GM21528 (cell line): ENCODE measurements around the gene TMEM45A.
"Not testable (repeated sequence)": the region's sequence is repeated elsewhere in the genome, so short reads cannot be mapped to it uniquely, and the experiment has no call there.

Experiments
- ATAC-seq: cut with Tn5 transposase; IDR thresholded peaks from one replicate; pipeline ENCODE4 v1.9.1; 2021; ENCODE audit warnings: mild to moderate bottlenecking, moderate library complexity; ENCODE audit not compliant: unreplicated experiment, low FRiP score

Gene TMEM45A

DNA sequence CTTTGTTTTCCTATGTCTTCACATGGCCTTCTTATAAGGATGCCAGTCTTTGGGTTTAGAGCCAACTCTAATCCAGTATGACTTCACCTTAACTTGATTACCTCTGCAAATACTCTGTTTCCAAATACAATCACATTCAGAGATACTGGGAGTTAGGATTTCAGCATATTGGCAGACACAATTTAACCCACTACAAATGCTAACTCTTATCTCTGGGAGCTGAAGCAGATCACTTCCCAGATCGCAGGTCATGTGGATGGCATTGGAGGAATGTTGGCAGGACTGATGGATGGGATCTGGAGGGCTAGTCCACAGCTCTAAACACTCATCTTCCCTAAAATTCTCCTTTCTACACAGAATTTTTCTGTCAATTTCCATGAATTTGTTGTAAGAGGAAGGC, 70.8 kb downstream of the TMEM45A start:
- no peak for ATAC-seq

GRCh38 chr3:100563652-100564211, 71.3 kb downstream of the TMEM45A start:
- no peak for ATAC-seq

GRCh38 chr3:100570811-100571210, 78.4 kb downstream of the TMEM45A start:
- no peak for ATAC-seq

DNA sequence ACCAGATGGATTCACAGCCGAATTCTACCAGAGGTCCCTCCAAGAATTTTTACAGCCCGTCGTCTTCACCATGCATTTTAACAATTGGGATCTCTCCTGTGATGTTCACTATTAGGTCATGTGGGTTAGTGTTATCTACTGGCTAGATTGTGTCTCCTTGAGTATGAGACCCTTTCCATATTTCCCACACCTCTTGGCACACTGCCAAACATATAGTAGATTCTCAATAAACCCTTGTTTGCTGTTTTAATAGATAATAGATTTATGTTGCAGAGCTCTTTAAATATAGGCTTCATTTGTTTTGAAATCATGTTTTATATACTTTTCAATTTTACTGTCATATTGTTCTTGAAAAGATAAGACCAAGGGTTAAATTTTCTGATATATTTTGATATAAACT, 82.1 kb downstream of the TMEM45A start:
- ATAC-seq, result no peak

DNA sequence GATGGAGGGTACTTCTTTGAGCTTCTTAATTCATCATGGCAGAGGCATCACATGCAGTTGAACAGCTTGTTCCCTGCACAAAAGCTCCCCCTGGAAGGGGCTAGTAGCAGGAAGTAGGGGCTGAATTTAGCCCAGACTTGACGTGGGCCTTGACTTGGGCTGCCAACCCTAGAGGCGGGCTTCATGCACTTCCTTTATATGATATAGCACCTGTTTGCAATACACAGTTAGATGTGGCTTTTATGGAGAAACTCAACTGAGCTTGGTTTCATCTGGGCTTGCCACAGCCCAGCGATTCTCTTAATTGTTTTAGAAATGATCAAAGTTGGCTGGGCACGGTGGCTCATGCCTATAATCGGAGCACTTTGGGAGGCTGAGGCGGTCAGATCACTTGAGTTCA, 83.3 kb downstream of the TMEM45A start:
- ATAC-seq, result no peak

DNA sequence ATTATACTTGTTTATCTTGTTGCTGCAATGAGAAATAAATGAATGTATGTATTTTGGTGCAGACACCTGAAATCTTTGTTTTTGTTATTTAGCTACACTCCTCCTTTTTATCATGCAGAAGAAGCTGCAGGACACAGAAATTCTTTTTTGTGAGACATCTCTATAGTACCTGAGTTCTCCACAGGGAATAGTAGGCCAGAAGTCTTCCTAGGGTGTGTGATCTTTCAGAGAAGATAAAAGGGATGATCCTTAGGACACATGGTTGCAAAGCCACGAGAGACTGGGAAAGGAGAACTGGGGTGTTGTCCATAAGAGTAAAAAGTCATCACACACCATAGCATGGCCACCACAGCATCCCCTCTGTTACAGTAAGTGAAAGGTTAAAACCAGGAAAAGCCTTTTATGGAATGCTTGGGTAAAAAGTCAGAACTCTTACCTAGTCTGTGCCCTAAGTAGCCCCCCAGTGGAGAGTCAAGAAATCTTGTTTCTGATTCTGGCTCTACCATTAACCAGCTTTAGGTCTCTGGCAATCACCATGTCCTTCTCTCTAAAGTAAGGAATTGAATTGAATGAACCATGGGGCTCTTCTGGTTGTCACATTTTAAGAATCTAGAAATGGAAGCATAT, 85.1 kb downstream of the TMEM45A start:
- no peak for ATAC-seq

- ATAC-seq, result no peak
Measured at GRCh38 chr3:100578646-100579045, 86.2 kb downstream of the TMEM45A start.

DNA sequence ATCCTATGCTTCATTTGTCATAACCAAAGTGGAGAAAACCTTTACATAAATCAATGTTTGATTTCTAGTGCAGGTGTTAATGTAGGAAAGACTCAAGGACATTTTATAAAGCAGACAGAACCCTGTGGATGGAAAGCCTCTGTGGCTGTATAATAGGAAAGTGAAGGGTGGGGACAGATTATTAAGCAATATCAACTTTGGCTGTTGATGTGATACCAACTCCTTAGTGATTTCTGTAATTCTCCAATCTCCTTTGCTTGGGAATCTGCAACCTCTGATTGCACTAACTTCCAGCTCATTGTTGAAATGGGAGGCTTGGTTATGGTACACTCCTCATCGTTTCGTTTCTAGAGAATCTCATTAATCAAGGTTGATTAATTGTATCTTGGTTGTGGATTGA, 87.7 kb downstream of the TMEM45A start:
- no peak for ATAC-seq

DNA sequence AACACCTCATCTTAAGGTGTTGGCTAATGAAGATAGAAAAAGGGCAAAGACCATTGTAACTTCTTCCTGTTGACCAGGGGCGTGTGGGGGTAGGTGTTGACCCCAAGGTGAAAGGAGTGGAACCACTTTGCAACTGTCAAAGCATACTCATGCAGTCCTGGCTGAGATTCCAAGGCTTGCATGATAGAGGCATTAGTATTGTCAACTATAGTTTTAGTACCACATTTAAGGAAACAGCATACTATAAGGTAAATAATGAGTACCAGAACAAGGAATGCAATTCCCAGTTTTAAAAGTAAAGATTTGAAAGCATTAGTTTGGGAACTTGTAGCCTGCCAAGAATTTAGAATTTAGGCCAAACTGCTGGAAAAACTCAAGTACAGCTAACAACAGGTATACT, 89.2 kb downstream of the TMEM45A start:
- no peak for ATAC-seq

GRCh38 chr3:100582157-100582556, 89.7 kb downstream of the TMEM45A start:
- not testable (repeated sequence) for ATAC-seq

DNA sequence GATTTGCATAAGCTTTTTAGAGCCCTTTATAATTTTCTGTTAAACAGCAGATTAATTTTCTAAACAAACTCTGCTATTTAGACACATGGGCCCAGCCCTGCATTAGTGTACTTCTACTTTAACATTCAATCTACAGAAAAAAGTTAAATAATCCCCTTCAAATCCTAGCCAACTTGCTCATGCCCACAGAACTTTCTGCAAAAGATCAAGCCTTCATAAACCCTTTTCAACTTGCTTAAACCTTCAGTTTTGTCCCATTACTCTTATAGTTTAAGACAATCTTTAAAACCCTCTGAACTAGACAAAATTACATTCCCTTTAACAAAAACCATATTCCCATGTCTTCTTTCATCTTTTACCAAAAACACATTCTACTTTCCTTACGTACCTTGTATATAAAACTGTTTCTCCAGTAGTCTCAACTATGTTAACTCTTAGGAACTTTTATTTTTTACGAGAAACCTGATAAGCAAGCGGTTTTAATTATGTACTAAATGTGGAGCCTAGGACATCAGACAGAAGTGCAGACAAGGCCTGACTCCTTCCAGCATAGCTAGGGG, 91.8 kb downstream of the TMEM45A start:
- ATAC-seq, result no peak

DNA sequence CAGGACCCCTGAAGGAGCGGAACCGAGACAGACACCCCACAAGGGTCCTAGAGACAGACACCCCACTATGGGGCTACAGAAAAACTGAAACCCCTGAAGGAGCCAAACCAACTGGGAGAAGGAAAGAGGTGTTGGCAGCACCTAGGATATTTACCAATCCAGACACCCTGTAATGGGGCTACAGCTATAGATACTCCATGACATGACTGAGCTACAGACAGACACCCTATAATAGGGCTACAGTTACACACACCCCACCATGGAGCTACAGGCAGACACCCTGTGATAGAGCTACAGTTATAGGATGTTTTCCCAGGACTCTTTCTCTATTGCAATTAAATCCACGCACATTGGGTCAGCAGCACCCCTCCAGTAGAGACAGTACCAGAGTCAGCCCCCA, 94.4 kb downstream of the TMEM45A start:
- no peak for ATAC-seq

GRCh38 chr3:100588251-100588650, 95.8 kb downstream of the TMEM45A start:
- no peak for ATAC-seq

DNA sequence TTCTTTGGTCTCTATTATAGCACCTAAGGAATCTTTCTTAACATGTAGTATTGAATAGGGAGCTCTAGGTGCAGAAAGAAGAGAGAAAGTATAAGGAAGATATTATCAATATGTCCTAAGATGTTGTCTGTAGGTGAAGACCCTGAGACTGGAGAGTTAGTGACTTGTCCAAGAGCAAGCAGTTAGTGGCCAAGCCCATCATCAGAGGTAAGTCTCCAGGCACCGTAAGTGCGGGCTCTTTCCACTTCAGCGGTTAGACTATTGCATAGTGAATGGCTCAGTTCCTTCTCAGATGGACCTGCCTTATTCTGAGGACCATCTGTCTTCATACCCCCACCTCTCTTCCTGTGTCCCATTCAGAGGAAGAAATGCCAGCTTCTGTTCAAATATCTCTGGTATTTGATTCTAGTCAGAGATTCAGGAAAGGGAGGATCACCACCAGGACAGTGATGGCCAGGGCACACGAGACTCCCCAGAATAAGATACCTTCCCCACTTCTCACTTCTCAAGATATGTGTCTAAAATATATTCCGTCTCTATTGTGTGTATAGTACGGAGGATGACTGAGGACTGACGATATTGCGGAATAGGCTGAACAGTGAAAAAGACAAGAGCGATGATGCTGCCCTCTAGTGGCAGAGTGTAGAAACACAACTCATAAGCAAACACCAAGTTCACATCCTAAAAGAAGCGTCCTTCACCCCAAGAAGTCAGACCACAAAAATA, 97.9 kb downstream of the TMEM45A start:
- ATAC-seq, result peak; percentile 86

DNA sequence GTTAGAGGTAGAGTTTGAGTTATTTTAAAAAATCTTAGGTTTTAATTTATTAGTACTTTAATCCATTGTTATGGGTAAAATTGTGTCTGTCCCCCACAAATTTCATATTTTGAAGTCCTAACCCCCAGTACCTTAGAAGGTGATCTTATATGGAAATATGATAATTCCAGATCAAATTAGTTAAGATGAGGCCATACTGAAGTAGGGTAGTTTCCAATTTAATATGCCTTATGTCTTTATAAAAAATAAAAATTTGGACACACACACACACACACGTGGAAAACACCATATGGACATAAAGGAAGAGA, 98.4 kb downstream of the TMEM45A start:
- ATAC-seq, result no peak

- no peak for ATAC-seq
Measured at GRCh38 chr3:100591411-100591810, 99.0 kb downstream of the TMEM45A start.

- ATAC-seq, result no peak
Measured at GRCh38 chr3:100600181-100601042, 108.0 kb downstream of the TMEM45A start.

DNA sequence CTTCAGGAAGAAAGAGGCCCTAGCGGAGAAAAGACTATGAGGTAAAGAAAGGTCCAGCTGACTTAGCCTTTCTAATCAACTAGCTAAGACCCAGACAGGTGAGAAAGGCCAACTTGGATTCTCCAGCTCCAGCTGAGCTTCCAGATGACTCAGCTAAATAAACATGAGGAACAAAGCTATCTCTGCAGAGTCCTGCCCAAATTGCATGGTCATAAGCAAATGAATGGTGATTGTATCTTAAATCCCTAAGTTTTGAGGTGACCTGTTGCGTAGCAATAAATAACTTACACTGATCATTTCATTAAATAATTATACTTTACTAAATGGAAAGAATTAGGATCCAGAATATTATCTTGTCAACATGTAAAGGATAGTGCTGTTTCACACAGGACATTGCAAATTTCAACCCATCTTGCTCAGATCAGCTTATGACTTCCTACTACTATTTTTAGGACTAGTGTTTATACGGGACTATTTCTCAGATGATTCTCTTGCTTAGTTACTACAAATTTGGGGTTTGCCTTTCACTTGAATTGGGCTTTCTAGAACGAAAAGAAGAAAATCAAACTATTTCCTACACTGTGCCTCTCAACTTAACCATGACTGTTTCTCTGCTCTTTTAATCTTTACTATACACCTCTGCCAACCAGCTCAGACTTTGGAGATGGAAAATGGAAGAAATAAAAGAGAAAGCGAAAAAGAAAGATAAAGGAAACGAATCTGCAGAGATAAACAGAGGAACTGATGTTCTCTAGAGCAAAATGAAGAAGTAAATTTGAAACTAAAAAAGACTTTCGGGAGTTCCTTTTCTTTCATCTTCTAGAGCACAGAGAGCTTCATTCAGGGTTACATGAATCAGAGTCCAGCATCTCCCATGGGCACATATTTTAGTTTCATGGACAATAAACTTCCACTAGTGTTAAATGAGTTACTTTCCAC, 110.4 kb downstream of the TMEM45A start:
- ATAC-seq, result no peak

- no peak for ATAC-seq
Measured at GRCh38 chr3:100603469-100603868, 111.0 kb downstream of the TMEM45A start.

DNA sequence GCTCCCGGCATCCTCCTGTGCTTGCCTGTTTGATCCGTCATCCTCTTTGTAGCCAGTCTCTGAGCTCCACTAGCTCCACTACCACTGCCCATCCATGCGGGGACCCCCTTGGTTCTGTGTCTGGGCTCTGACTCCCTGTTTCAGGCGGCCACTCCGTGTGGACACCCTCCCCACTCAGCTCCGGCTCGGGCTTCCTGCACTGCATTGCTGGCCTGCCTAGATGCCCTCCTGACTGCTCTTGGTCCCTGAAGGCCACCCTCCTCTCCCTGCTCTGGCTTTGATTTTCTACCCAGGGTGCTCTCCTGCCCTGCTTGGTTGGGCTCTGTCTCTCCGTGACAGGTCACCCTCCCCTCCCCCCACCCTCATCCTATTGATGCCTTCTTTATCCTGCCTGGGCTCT, 112.9 kb downstream of the TMEM45A start:
- no peak for ATAC-seq
